HG02885 (cell line): ENCODE data around the gene CTIF.

Experiments
- ATAC-seq: cut with Tn5 transposase; IDR thresholded peaks from one replicate; pipeline ENCODE4 v1.9.1; 2021; ENCODE audit warnings: mild to moderate bottlenecking; ENCODE audit not compliant: unreplicated experiment, poor library complexity

Gene CTIF

DNA sequence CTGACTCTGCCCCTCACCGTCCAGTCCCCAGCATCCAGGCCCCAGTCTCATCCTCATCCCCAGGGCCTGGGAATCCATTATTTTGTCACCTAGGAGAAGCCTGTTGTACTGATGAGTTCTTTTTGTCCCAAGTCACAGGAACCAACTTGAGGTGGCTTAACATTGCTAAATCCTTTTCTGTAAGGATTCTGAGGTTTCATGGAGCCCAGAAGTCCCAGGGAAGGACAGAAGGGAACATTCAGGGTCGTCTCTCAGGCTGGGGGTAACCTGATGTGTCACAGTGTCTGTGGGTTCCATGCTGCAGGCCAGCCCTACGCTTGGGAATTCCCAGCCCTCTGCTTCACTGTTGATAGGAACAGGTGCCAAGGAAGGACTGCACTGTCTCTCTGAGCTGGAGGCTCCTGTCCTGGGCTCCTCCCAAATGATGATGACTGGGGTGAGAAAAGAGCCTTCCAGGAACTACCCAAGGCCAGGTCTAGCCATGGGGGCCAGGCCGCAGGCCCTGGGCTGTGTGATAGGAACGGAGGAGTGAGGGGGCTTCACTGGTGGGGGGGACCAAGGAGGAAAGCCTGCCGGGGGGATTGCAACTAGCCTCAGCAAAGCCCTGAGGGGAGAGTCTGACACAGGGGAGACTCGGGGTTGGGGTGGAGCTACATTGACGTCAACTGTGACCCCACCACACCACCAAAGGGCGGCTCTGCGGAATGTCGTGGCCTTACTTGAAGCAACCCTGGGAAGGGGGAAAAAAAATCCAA is 266.2 kb downstream of the CTIF start:
- ATAC-seq: no peak

DNA sequence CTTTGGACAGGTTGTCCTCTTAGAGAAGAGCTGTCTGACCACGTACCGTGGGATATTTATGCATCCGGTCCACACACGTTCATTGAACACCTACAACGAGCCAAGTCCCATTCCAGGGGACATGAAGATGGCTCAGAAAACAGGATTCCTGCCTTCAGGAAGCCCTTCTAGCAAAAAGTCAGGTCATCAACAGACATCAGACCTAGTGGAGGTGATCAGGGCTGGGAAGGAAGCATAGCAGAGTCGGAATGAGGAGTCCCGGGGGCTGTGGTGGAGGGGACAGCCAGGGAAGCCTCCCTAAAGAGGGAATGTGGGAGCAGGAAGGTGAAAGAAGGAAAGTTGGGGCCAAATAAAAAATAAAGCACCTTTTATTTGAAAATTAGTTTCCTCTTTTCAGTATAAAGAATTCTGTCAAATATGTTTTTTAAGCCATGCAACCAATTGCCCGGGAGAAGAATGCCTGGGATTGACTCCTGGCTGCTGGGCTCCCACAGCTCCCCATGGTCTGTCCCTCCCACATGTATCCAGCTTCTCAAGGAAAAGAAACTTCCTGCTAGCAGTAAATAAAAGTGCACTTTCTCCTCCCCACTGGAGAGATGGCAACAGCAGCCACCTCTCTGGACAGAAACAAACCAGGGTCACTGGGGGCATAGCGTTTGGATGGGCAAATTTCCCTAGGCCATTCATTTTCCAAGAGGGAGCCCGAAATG is 267.1 kb downstream of the CTIF start:
- no peak for ATAC-seq

DNA sequence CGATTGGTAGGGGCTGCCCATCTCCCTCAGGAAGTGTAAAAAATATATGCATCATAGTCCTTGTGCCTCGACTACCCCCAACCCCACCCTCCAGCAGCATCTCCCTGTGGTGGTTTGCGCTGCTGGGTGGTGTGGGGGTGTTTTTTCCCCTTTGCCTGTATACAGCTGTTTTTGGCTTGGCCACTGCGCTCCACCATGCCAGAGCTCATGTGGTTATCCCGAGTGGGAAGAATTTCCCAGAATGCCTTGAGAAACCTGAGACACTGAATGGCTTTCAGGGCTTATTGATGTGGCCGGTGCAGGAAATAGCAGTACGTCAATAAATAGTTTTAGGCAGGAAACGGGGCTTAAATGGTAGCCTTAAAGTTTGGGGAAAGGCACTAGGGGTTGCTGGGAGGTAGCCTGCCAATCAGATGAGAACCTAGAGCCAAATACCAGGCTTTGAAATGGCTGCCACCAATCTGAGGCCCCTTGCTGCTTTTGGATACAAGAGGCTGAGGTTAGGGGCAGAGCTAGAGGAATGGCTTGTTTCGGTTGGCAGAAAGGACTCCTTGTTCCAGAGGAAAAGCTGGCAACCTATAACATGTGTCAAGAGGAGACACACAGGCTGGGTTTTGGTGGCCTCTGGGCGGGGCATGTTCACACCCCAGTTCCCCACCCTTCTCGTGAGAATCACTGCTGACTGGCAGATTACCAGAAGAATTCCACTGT is 267.9 kb downstream of the CTIF start:
- no peak for ATAC-seq

DNA sequence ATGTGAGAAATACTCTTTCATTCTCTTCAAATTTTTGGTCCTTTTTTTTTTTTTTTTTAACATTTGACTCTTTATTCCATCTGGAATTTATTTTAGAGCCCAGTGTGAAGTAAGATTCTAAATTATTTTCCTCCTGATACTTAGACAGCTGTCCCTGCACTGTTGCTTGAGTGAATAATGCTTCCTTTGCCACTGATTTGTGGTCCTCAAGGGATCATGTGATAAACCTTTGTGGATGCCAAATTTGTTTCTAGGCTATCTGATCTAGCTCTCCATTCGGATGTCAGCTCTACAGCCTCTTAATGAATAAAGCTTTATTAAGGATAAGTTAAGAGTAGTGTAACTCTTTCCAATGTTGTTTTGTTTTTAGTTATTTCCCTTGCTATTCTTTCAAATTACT is 269.6 kb downstream of the CTIF start:
- no peak for ATAC-seq

DNA sequence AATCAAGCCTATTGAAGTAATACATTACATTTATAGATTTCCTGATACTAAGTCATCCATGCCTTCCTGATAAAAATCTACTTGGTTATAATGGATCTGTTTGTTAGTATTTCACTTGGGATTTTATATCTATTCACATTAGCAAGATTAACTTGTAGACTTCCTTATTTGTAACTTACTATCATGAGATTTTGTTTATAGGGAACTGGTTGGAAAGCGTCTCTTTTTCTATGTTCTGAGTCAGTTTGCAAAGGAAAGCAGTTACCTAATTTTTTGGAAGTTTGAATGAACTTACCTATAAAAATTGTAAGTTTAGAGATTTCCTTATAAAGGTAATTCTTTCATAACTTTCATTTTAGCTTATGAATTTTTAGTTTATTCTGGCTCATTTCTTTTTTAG is 270.5 kb downstream of the CTIF start:
- no peak for ATAC-seq

DNA sequence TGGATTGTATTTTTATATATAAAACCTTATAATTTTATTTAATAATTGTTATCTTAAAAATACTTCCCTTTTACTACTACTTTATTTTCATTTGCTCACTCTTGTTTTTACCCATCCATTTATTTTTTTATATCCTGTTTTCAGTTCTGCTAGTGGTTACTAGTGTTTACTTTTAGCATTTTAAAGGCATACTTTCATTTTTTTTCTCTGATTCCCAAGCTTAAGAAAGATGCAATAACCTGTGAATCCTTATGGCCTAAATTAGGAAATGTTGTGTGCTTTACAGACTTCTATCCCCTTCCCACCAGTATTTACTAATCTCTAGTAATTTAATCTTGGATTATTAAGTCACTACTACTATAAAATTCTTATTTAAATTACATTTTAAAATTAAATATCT is 272.0 kb downstream of the CTIF start:
- ATAC-seq: no peak

DNA sequence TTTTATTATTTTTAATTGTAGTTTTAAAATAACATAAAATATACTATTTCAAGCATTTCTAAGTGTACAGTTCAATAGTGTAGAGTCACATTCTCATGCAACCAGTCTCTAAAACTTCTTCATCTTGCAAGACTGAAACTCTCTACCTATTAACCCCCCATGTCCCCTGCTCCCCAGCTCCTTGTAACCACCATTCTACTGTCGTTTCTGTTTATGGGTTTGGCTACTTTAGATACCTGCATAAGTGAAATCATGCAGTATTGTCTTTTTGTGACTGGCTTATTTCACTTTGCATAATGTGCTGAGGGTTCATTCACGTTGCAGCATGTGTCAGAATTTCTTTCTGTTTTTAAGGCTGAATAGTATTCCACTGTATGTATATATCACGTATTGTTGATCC is 272.6 kb downstream of the CTIF start:
- ATAC-seq: no peak

DNA sequence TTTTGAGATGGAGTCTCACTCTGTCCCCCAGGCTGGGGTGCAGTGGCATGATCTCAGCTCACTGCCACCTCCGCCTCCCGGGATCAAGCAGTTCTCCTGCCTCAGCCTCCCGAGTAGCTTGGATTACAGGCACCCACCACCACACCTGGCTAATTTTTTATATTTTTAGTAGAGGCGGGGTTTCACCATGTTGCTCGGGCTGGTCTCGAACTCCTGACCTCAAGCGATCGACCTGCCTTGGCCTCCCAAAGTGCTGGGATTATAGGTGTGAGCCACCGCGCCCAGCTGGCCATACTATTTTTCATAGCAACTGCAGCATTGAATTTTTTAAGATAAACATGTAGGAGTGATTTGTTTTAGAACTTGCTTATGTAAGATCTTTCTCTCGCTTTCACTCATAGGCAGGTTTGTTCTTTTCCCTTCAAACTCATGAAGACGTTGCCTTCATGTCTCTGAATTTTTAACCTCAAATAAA is 273.2 kb downstream of the CTIF start:
- ATAC-seq: peak; percentile 64

DNA sequence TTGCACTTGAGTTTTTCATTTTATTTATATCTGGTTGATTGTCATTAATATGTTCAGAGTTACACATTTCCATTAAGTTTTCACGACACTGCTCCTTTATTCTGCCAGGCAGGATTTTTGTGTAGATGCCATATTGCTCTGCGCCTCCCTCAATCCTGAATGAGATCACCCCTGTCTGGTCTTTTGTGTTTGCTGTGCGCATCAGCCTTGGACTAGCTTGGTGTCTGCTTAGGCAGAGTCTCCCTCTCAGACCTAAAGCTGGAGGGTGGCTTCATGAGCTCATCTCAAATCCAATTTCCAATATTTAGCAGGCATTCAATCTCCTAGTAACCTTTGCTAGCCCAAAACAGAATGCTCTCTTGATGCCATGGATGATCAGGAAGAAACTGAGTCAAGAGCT is 274.5 kb downstream of the CTIF start:
- ATAC-seq: no peak

DNA sequence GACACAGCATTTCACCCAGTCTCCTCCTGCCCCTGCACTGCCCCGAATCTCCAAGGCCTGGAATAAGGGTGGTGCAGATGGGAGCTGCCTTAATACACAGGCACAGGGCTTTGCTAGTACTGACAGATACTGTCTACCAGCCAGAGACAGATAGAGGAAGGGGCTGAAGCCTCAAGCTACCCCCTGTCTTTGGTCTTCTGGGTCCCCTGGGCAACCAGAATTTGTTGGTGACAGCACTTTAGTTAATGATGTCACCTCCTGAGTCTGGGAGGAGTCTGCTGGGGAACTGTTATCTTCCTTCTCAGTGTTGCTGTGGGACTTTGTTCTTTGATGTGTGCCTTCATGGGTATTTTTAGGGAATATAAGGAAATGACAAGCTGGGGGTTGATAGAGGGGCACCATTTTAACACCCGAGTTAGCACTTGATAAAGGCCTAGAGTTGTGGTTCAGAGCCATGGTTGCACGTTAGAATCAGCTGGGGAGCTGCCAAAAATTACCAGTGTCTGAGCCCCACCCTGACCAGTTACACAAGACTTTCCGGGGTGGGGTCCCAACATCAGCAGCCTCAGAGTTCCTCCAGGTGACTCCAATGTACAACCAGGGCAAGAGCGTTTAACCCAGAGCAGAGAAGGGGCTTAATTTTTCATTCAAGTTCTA is 275.1 kb downstream of the CTIF start:
- no peak for ATAC-seq

DNA sequence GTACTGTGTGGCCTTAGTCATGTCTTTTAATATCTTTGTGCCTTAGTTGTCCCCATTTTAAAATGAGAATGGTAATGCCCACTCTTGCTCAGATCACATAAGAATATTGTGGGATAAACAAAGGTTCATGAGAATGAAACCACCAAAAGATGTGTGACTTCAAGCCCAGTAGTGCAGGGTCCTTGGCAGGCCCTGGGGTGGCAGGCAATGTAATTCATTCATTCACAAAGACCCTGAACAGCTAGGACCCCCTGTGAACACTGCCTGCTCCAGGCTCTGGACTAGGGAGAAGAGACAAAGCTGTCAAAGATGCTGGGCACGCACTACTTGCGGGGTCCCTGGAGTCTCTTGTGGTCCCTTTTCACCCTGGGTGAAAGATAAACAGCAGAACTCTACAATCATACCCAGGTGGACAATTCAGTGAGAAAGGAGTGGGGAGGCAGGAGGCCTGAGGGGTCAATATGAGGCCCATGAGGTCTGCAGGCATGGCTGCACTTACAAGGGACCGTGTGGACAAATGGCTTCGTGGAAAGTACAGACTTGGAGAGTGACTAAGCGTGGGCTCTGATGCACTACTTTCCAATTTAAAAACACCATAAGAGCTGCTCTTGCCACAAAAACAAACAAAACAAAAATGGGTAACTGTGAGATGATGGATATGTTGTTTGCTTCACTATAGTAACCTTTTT is 275.8 kb downstream of the CTIF start:
- ATAC-seq: no peak

DNA sequence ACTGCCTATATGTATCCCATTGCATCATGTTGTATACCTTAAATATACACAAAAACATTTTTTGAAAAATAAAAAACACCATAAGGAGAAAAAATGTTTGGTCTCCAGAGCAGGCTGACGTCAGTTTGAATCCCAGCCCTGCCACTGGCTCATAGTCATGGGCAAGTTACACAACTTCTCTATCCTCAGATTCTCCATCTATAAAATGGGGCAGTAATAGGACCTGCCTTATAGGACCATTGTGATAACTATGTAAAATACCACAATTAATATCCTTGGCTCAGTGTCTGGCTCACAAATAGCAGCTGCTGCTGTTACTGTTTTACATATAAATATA is 276.3 kb downstream of the CTIF start:
- no peak for ATAC-seq

DNA sequence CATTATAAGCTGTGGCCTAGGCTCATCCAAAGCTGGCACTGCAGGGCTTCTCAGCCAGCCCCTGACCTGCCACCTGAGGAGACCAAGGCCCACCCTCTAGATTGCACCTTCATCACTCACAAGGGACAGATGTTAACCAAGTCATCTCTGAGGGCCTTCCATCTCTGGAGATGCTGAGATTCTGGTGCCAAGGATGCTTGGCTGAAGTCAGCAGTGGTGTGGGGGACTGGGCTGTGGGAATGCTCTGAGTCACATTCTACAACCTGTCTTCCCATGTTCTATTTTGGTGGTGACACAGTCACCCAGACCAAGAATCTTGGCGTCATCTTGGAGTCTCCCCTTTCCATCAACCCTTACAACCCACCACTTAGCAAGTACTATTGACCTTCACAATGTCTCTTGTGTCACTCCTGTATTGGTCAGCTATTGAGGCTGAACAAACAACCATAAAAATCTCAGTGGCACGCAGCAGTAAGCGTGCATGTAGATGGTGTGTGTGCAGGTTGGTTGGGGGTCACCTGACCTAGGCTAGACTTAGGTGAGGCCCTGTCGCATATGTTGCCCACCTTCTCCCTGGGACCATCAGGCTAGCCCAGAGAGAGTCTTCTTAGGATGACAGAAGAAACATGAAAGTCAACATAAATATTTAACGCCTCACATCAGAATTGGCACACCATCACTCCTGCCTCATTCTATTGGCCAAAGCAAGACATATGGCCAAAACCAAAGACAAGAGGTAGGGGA is 276.9 kb downstream of the CTIF start:
- no peak for ATAC-seq

DNA sequence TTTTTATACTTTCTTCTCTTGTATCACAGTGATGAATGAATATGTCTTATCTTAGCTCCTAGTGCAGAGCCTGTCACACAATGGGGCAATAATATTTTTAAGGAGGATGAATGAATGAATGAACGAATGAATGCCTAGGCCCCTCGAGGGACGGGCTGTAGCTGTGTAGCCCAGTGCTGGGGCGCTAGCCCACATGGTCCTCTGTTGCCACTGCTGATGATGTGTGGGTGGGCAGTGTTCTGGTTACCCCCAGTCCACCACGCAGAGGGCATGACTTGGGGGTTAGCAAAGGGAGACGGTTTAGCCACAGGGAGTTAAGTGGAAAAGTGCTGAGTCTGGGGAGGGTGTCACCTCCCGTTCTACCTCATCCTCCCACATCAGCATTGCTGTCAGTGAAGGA is 277.7 kb downstream of the CTIF start:
- ATAC-seq: no peak

DNA sequence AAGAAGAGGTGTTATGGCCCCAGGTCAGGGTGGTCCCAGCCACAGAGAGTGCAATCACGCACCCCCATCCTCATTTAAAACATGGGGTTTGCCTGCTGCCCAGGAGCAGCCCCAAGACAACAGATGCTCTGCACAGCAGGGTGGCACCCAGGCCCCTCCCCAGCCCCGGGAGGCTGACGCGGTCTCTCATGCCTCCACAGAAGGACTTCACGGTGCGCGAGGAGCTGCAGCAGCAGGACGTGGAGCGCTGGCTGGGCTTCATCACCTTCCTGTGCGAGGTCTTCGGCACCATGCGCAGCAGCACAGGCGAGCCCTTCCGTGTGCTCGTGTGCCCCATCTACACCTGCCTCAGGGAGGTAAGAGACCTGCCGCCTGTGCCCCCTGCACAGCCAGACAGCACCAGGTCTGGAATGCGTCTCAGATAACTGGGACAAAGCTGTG is 278.2 kb downstream of the CTIF start:
- ATAC-seq: no peak

DNA sequence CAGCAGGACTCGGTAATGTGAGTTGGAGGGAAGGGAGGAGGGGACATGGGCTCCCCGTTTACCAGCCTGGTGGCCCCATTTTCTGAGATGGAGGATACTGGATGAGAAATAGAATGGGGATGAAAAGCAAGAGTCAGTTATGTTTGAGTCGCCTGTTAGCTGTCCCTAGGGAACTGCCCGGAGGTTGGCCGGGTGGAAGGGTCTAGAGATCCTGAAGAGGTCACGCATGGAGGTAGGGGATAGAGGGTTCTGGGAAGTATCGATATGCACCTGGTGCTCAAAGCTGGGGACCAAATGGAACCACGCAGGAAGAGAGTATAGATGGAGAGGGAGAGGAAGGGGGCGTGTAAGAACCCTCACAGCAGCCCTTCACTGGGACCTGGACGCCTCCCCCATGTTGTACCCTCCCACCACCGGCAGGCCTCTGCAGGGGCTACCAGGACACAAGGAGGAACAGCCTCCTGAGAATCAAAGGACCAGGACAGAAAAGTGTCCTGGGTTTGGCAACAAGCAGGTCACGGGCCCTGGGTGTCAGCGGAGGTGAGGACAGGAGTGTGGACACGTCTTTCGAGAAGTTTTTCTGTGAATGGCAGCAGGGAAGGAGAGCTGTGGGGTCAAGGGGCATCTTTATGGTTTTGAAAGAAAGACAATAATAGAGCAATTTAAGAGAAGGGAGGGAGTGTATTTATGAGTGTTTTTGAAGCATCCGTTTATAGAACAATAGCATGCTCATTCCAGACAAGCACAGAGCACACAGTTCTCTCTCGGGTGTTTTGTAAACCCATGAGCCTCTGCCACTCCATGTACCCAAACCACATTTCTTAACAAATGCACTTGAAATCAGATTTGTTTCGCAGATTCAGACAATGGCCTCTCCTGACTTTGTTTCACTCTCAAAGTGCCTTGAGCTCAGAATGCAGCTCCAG is 279.8 kb downstream of the CTIF start:
- no peak for ATAC-seq

DNA sequence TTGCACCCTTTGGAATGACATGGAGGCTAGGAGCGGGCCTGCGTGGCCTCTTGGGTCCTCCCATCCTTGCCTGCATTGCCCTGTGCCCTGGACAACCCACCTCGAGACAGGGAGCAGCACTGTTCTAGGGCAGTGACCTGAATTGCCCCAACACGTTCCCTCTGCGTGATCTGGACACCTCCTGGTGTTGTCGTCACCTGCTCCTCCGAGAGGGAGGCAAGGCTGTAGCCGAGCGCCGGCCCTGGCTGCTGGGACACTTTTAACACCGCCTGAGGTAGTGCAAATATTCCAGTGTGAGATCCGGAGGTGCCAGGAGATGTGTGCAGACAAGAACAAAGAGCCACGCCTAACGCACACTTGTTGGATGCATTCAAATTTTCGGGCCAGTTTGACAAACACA is 280.4 kb downstream of the CTIF start:
- no peak for ATAC-seq

DNA sequence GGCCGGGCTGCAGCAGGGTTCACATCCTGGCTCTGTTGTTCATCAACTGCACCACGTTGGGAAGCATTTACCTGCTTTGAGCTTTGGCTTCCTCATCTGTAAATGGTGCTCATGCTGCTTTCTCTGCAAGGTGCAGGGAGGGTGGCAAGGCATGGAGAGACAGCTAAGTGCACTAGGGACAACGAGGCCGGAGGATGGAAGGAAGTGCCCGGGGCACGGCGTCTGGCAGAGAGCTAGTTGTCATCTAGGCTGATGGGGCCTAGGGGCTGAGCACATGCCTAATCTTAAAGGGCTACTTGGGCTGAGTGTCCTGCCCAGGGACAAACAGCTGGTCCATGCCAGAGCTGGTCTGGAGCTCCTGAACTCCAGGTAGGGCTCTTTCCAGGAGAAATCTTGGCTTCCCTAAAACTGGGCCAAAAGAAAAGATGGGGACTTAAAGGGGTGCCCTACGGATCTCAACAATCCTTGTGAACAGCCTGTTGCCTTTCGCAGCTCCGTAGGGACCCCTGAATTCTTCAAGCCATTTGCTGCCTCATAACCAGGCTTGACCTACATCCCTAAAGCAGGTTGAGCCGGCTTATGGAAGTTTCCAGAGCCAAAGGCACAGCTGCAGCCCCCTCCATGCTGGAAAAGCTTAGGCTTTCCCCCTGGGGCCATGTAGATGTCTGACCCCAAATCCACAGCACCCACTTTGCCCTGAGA is 281.1 kb downstream of the CTIF start:
- no peak for ATAC-seq
